ENCODE data around the gene TESMIN. TPM values are rescaled to one million over a fixed set of nuclear protein-coding genes. Genes with fewer than 3 reads are reported as not detected.

TESMIN gene
- total RNA-seq, 1 experiment from 2014 or later = 45.2 TPM

GRCh38 chr11:68661014-68661413 lies 90.3 kb downstream of the TESMIN start:
- Histone ChIP-seq H4K91ac (ENCODE audit: insufficient read length, low read depth, low read length) (no peak overlapping the region), H4K8ac (replicated peaks; ENCODE audit: insufficient read length, low read depth, low read length) (no peak overlapping the region), H2BK12ac (ENCODE audit: insufficient read length, low read depth, low read length) (no peak overlapping the region), H2BK15ac (ENCODE audit: low read depth, low read length) (no peak overlapping the region), H3K4me2 (ENCODE audit: insufficient read depth, insufficient read length, low read length) (no peak overlapping the region), H3K4me1 (ENCODE audit: insufficient read depth, low read length) (no peaks in the 10 kb centered on the region), H4K20me1 (ENCODE audit: control insufficient read depth, insufficient read depth, insufficient read length) (no peaks in the 10 kb centered on the region), H3K79me1 (ENCODE audit: insufficient read depth, low read depth, low read length, poor library complexity, severe bottlenecking) (no peaks in the 10 kb centered on the region), H3K14ac (ENCODE audit: insufficient read depth, low read length) (no peak overlapping the region), H3K23ac (ENCODE audit: insufficient read length, low read depth, low read length) (no peak overlapping the region), H3K27ac (ENCODE audit: insufficient read length, low read depth, low read length) (no peak overlapping the region), H2AK5ac (ENCODE audit: insufficient read length, low read length) (no peak overlapping the region), H3K79me2 (ENCODE audit: insufficient read depth, low read length) (no peaks in the 10 kb centered on the region), H3K9ac (ENCODE audit: extremely low read depth, insufficient read length, low read length) (no peak overlapping the region), H3K9me3 (ENCODE audit: control insufficient read depth, low read depth, low read length) (no peaks in the 10 kb centered on the region), H4K5ac (ENCODE audit: insufficient read length, low read depth, low read length) (no peak overlapping the region), H2BK120ac (ENCODE audit: low read depth, low read length, poor library complexity, severe bottlenecking) (no peak overlapping the region), H3K18ac (ENCODE audit: insufficient read length, low read depth, low read length) (no peak overlapping the region), H3K23me2 (ENCODE audit: insufficient read length, low read depth, low read length, poor library complexity, severe bottlenecking) (no peaks in the 10 kb centered on the region), H3K4ac (ENCODE audit: low read depth, low read length) (no peak overlapping the region), H3K27me3 (ENCODE audit: insufficient read depth, low read length) (no peaks in the 10 kb centered on the region), H2AFZ (ENCODE audit: low read length) (no peak overlapping the region), H2BK5ac (ENCODE audit: insufficient read length, low read length) (no peak overlapping the region), H3T11ph (ENCODE audit: low read length) (no peak overlapping the region), H3K56ac (ENCODE audit: insufficient read length, low read depth, low read length) (no peak overlapping the region), H2BK20ac (ENCODE audit: low read depth, low read length, poor library complexity, severe bottlenecking) (no peak overlapping the region)
- Mint-ChIP-seq H3K9me3 (peaks cover 3 to 6% of the 10 kb centered on the region in 2 experiments; a peak in 3 of 5 replicates), H3K36me3 (ENCODE audit: insufficient read depth in 1 of 3, low read depth in 3 of 3) (no peaks in the 10 kb centered on the region), H3K27ac (no peak overlapping the region), H3K4me3 (no peak overlapping the region), H3K4me1 (no peaks in the 10 kb centered on the region), H3K27me3 (ENCODE audit: low read depth) (peaks cover 4% of the 10 kb centered on the region)
- no CpG with 5 or more reads among the region's 15 CpGs for WGBS (ENCODE audit: extremely low coverage, insufficient read length, low lambda C conversion rate)
- no peak for DNase-seq
- TF ChIP-seq CTCF (conservative IDR thresholded peaks at IDR 0.05) = no peak
